Smooth muscle cell (in vitro differentiated cells): ENCODE measurements around the gene OGA. TPM values are rescaled to one million over a fixed set of nuclear protein-coding genes. Genes with fewer than 3 reads are reported as not detected.

ENCODE experiments used
- DNase-seq: peaks from one replicate; lab custom pipeline; 2025; ENCODE audit not compliant: unreplicated experiment; lab: John Stamatoyannopoulos, UW
- H2AFZ ChIP-seq: fragments of 200-600 bp; sonication (generic); 2 replicates; pipeline ENCODE4 v1.6.0; 2016; ENCODE audit warnings: antibody characterized with exemption, low read depth, mild to moderate bottlenecking
- H3F3A ChIP-seq: fragments of 200-600 bp; sonication (generic); 2 replicates; pipeline ENCODE4 v1.6.0; 2017; ENCODE audit warnings: antibody characterized with exemption, low read depth
- H3K27ac ChIP-seq: fragments of 200-600 bp; sonication (generic); 2 replicates; pipeline ENCODE4 v1.5.1; 2016; ENCODE audit warnings: low read depth, mild to moderate bottlenecking
- H3K27me3 ChIP-seq: fragments of 200-600 bp; sonication (generic); 2 replicates; pipeline ENCODE4 v1.6.1; 2016; ENCODE audit warnings: low read depth, mild to moderate bottlenecking
- H3K36me3 ChIP-seq: fragments of 200-600 bp; sonication (generic); 2 replicates; pipeline ENCODE4 v1.5.1; 2016; ENCODE audit warnings: low read depth
- H3K4me1 ChIP-seq: fragments of 200-600 bp; sonication (generic); 2 replicates; pipeline ENCODE4 v1.5.1; 2016; ENCODE audit warnings: low read depth
- H3K4me2 ChIP-seq: fragments of 200-600 bp; sonication (generic); 2 replicates; pipeline ENCODE4 v1.6.0; 2016; ENCODE audit warnings: mild to moderate bottlenecking
- H3K4me3 ChIP-seq: fragments of 200-600 bp; sonication (generic); 2 replicates; pipeline ENCODE4 v1.5.1; 2016; ENCODE audit warnings: mild to moderate bottlenecking
- H3K79me2 ChIP-seq: fragments of 200-600 bp; sonication (generic); 2 replicates; pipeline ENCODE4 v1.6.0; 2016; ENCODE audit warnings: low read depth, mild to moderate bottlenecking
- H3K9ac ChIP-seq: fragments of 200-600 bp; sonication (generic); 2 replicates; pipeline ENCODE4 v1.6.0; 2016; ENCODE audit warnings: low read depth
- H3K9me3 ChIP-seq: fragments of 200-600 bp; sonication (generic); replicated peaks from 2 replicates; pipeline ENCODE4 v1.5.1; 2016; ENCODE audit warnings: low read depth
- H4K20me1 ChIP-seq: fragments of 200-600 bp; sonication (generic); 2 replicates; pipeline ENCODE4 v1.6.0; 2016; ENCODE audit warnings: low read depth
- WGBS: methylation state at CpG from one replicate; pipeline ENCODE4 v1.1.7; 2016; ENCODE audit warnings: low lambda C conversion rate; 5-methylcytosine and 5-hydroxymethylcytosine counted together
- polyA plus RNA-seq: library from polyadenylated mRNA; unstranded; fragments of >200 nt; fragmentation: Nextera tagmentation; extraction: Ambion mirVana; gene quantifications from 2 replicates; pipeline ENCODE4 v1.2.1, GENCODE V29; 2016
- total RNA-seq: library from RNA; depleted of rRNA; stranded (reverse); fragments of >200 nt; gene quantifications from 2 replicates; pipeline ENCODE4 v1.2.3, GENCODE V29; 2014
- TF ChIP-seq, protein P1 (sequence below): fragments of 200-600 bp; sonication (generic); IDR thresholded peaks from 2 replicates; pipeline ENCODE4 v1.5.1; 2017; ENCODE audit warnings: borderline replicate concordance, mild to moderate bottlenecking, antibody characterized with exemption; ENCODE audit not compliant: insufficient read depth, poor library complexity, severe bottlenecking

Gene OGA
- total and polyA plus RNA-seq, 2 experiments from 2014 or later = 54.8 to 98.6 TPM

DNA sequence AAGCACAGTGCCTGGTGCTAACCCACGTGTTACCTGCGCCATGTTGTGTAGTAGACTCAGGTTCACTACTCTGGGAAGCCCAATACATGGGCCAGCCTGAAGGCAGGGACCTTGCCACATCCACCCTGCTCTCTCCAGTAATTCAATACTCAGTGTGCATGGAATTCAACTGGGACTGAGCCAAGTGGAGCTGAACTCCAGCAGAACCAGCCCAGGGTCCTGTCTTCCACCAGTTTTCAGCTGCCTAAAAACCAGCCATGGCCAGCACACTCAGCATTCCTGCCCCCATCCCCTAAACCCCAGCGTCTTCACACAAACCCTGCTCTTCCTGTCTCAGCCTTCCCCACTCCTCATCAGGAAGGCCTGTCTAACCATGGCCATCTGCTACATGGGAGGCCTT lies 57.7 kb downstream of the OGA start:
- Histone ChIP-seq H4K20me1 (no peaks in the 10 kb centered on the region), H3K4me2 (no peak overlapping the region), H3K4me3 (no peak overlapping the region), H3K27me3 (peaks cover 18% of the 10 kb centered on the region), H3K9ac (no peak overlapping the region), H3K27ac (no peak overlapping the region), H3K36me3 (no peaks in the 10 kb centered on the region), H3K79me2 (no peaks in the 10 kb centered on the region), H3F3A (no peaks in the 10 kb centered on the region), H3K4me1 (peaks cover 8% of the 10 kb centered on the region), H2AFZ (no peak overlapping the region), H3K9me3 (no peaks in the 10 kb centered on the region)
- TF ChIP-seq, protein P1, sequence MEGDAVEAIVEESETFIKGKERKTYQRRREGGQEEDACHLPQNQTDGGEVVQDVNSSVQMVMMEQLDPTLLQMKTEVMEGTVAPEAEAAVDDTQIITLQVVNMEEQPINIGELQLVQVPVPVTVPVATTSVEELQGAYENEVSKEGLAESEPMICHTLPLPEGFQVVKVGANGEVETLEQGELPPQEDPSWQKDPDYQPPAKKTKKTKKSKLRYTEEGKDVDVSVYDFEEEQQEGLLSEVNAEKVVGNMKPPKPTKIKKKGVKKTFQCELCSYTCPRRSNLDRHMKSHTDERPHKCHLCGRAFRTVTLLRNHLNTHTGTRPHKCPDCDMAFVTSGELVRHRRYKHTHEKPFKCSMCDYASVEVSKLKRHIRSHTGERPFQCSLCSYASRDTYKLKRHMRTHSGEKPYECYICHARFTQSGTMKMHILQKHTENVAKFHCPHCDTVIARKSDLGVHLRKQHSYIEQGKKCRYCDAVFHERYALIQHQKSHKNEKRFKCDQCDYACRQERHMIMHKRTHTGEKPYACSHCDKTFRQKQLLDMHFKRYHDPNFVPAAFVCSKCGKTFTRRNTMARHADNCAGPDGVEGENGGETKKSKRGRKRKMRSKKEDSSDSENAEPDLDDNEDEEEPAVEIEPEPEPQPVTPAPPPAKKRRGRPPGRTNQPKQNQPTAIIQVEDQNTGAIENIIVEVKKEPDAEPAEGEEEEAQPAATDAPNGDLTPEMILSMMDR = no peak
- no peak for DNase-seq
- WGBS = 86% methylated on average over 3 of the region's 3 CpGs

DNA sequence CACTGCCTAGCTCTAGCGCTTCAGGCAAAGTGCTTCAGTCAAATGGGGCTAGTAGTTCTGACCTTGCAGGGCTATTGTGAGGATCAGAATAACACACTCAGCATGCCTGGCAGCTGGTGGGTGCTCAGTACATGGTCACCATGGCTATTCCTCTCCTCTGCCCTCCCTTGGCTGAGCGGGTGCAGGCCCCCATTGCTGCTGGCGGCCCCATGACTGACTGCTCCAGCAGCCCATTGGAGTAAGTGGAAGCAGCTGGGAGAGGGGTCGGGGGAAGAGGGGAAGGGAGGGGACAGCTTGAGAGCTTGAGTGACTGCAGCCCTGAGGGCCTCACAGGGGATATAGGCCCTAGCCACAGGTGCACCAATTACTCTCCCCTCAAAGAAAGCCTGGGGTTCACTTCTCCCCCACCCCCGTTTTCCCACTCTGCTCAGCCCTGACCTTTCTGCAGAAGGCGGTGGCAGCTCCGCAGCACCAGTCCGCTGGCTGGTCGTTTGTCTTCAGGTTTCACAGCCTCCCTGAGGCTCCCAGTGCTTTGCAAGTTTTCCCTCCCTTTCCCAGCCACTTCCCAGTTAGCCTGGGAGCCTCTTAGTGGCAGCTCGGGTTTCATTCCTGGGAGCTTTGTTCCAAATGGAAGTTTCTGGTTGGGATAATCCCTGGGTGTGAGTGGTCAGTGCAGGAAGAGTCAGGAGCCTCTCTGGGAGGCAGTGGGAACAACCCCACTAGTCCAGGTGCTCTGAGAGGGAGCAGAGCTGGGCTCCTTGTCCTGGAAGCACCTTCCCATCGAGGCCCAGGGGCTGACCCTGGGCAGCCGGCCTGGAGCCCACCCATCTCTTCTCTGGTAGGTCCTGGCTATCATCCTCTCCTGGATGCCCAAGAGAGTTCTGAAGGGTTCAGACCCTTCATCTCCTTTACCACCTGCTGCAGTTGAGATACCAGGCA lies 58.7 kb downstream of the OGA start:
- H3K4me2 ChIP-seq = no peak overlapping the region

DNA sequence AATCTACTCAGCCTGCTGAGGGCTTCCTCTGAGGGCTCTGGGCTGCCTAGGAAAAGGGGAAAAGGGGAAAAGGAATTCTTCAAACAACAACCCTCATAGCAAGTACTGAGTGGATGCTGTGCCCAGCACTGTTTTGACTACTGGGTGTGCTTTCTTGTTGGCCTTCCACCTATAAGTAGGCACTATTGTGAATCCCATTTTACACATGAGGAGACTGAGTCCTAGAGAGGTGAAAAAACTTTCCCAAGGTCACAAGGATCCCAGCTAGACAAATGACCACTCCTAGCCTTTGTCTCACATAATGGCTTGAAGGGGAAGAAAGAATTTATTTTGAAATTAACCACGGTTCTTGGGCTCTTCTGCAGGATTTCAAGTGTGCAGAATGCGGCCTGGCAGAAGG lies 59.4 kb downstream of the OGA start:
- Histone ChIP-seq H3K9me3 (no peaks in the 10 kb centered on the region), H3K27me3 (peaks cover 6% of the 10 kb centered on the region), H3K79me2 (no peaks in the 10 kb centered on the region), H3K4me1 (peaks cover 8% of the 10 kb centered on the region), H3K36me3 (no peaks in the 10 kb centered on the region), H3F3A (no peaks in the 10 kb centered on the region), H3K9ac (no peak overlapping the region), H3K4me2 (no peak overlapping the region), H3K4me3 (no peak overlapping the region), H3K27ac (no peak overlapping the region), H4K20me1 (no peaks in the 10 kb centered on the region), H2AFZ (no peak overlapping the region)
- 91% methylated on average over 2 of the region's 2 CpGs for WGBS
- no peak for DNase-seq
- TF ChIP-seq, protein P1 = no peak

More for the DNA sequence above, 58.7 kb downstream of the OGA start:
- no peaks in the 10 kb centered on the region for H3K9me3 ChIP-seq
- peaks cover 8% of the 10 kb centered on the region for H3K4me1 ChIP-seq
- no peaks in the 10 kb centered on the region for H3F3A ChIP-seq
- no peak overlapping the region for H3K27ac ChIP-seq
- TF ChIP-seq, protein P1 = no peak
- H3K9ac ChIP-seq = no peak overlapping the region
- H3K4me3 ChIP-seq = no peak overlapping the region
- no peaks in the 10 kb centered on the region for H3K79me2 ChIP-seq
- no peaks in the 10 kb centered on the region for H4K20me1 ChIP-seq
- WGBS = 50% methylated on average over 11 of the region's 12 CpGs
- H3K36me3 ChIP-seq = no peaks in the 10 kb centered on the region
- peaks cover 9% of the 10 kb centered on the region for H3K27me3 ChIP-seq
- no peak overlapping the region for H2AFZ ChIP-seq
- DNase-seq = no peak
